Measurements from ENCODE around the gene STK32C.

- no peak for TF ChIP-seq POLR2AphosphoS5 (IDR thresholded peaks at IDR 0.05; ENCODE audit: borderline replicate concordance, low read depth, low read length)
- no peak for TF ChIP-seq EZH2 (IDR thresholded peaks at IDR 0.05)
Observed at GRCh38 chr10:132212816-132213215, 94.9 kb downstream of the STK32C start.

Measured in SK-N-MC (cell line).